D721Med (cell line): Measurements from ENCODE around the gene ADCY7.

Experiments used
- DNase-seq: peaks from one replicate; pipeline ENCODE4 v3.0.0; 2011; ENCODE audit warnings: low spot score; ENCODE audit not compliant: insufficient read length
- FAIRE-seq: peaks from 2 replicates; lab custom pipeline; 2011; peaks lifted over from hg19 to GRCh38; lab: Jason Lieb, UNC
- TF ChIP-seq, protein P1 (sequence below): IDR thresholded peaks from 2 replicates; pipeline ENCODE4 v1.5.1; 2012; ENCODE audit warnings: mild to moderate bottlenecking, control low read depth; ENCODE audit not compliant: insufficient read depth; ENCODE audit errors: missing control alignments

ADCY7 gene

GRCh38 chr16:50276326-50276640, 9.9 kb downstream of the ADCY7 start:
- DNase-seq = no peak
- TF ChIP-seq, protein P1, sequence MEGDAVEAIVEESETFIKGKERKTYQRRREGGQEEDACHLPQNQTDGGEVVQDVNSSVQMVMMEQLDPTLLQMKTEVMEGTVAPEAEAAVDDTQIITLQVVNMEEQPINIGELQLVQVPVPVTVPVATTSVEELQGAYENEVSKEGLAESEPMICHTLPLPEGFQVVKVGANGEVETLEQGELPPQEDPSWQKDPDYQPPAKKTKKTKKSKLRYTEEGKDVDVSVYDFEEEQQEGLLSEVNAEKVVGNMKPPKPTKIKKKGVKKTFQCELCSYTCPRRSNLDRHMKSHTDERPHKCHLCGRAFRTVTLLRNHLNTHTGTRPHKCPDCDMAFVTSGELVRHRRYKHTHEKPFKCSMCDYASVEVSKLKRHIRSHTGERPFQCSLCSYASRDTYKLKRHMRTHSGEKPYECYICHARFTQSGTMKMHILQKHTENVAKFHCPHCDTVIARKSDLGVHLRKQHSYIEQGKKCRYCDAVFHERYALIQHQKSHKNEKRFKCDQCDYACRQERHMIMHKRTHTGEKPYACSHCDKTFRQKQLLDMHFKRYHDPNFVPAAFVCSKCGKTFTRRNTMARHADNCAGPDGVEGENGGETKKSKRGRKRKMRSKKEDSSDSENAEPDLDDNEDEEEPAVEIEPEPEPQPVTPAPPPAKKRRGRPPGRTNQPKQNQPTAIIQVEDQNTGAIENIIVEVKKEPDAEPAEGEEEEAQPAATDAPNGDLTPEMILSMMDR = no peak
- FAIRE-seq = no peak

GRCh38 chr16:50276801-50277555, 10.6 kb downstream of the ADCY7 start:
- TF ChIP-seq, protein P1 = no peak
- no peak for DNase-seq
- no peak for FAIRE-seq

DNA sequence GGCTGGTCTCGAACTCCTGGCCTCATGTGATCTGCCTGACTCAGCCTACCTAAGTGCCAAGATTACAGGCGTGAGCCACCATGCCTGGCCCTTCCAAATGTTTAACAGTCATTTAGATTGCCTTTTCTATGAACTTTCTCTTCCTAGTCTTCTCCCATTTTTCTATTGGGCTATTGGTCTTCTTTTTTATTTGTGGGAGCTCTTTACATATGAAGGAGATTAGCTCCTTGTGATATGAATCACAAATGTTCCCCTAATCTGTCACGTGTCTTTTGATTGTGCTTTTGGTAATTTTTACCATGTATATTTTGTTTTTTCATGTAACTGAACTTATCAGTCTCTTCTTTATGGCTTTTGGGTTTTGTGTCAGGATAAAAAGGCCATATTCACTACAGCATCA, 11.9 kb downstream of the ADCY7 start:
- TF ChIP-seq, protein P1 = no peak
- FAIRE-seq = no peak
- DNase-seq = no peak

DNA sequence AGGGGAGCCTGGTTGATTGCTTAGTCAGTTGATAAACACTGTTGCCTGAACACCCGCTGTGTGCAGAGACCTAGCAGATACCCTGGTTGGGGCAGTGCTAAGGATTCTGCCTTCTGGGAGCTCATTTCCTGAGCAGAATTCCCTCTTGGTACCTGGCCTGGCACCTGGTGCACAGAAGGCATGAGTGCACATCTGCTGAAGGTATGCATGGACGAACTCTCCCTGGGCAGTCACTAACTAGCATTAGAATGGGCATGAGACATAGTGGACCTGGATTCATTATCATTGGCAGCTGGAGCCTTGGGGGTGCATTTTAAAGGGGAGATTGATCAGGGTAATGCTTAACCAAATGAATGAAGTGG, 13.1 kb downstream of the ADCY7 start:
- DNase-seq = no peak
- TF ChIP-seq, protein P1 = no peak
- no peak for FAIRE-seq

DNA sequence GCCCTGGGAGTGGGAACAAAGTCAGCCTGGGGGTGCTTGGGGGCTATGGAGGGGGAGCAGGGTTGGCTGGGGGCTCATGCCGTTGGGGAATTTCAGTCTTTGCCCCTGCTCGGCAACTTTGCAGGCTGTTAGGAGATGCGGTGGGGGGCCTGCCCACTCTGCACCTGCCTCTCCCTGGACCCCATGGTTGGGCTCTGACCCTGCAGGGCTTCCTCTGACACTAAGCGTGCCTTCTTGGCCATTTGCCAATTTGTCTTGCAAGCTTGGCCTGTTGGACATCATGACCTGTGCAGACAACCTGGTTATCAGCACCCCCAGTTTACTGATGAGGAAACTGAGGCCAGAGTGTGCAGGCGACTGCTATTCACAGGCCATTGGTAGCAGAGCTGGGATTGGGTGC, 14.6 kb downstream of the ADCY7 start:
- DNase-seq = no peak
- TF ChIP-seq, protein P1 = no peak
- FAIRE-seq = no peak

GRCh38 chr16:50281391-50282009, 15.1 kb downstream of the ADCY7 start:
- DNase-seq = no peak
- TF ChIP-seq, protein P1 = no peak
- FAIRE-seq = no peak

- FAIRE-seq (no peak), DNase-seq (no peak)
- TF ChIP-seq, protein P1 = no peak
These were observed 15.7 kb downstream of the ADCY7 start for GRCh38 chr16:50282010-50282538.
